ENCODE results near the gene FAM78A. TPM values are rescaled to one million over a fixed set of nuclear protein-coding genes. Genes with fewer than 3 reads are reported as not detected.
A peak's percentile ranks its signal among the peaks of the same experiment; 100 is the strongest.
"Not testable (repeated sequence)": the region's sequence is repeated elsewhere in the genome, so short reads cannot be mapped to it uniquely, and the experiment has no call there.

FAM78A gene
- total and polyA plus RNA-seq, 7 experiments from 2014 or later: 10.5 to 114 (median 66.0) TPM

DNA sequence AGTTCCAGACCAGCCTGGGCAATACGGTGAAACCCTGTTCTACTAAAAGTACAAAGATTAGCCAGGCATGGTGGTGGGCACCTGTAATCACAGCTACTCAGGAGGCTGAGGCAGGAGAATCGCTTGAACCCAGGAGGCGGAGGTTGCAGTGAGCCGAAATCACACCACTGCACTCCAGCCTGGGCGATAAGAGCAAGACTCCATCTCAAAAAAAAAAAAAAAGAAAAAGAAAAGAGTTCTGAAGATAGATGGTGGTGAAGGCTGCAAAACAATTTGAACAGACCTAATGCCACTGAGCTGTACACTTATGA, 13.3 kb downstream of the FAM78A start:
- peak overlapping the region; percentile 68 to 90 (median 82) for H3K4me3 Mint-ChIP-seq
- Histone ChIP-seq H3K4me1 (ENCODE audit: control insufficient read depth in 2 of 2, insufficient read depth in 2 of 2, low read length in 2 of 2) (peaks cover 39 to 75% of the 10 kb centered on the region in 2 donors), H3K27ac (ENCODE audit: low read depth, low read length) (peak overlapping the region; percentile 63), H3K36me3 (ENCODE audit: control insufficient read depth in 2 of 3, insufficient read depth in 3 of 3, low read length in 3 of 3) (peaks cover 10 to 44% (median 23%) of the 10 kb centered on the region in 3 experiments)
- ATAC-seq; H3K4me3 ChIP-seq (ENCODE audit: low read length); H3K9me3 ChIP-seq (ENCODE audit: control insufficient read depth in 2 of 3, low read length in 3 of 3); DNase-seq; H3K9me3 Mint-ChIP-seq; H3K27me3 Mint-ChIP-seq; H3K27me3 ChIP-seq (ENCODE audit: control insufficient read depth in 2 of 2, insufficient read depth in 2 of 2, low read length in 2 of 2): not testable (repeated sequence)
- ChIA-PET POLR2A (interaction anchor here (0.6 to 20.4 kb wide), 5 partner anchors 6 to 135 kb away, joined by 3 to 886 read pairs (median 3); partner anchors contain the start of gene FAM78A), CTCF (interaction anchor here (0.6 kb wide), 1 partner anchor 19 kb away, joined by 3 read pairs; no protein-coding TSS in a partner anchor)
- intact Hi-C loops (cut with micrococcal nuclease): loop anchor here in 1 of 2 donors (10.0 kb wide), 1 partner anchor 1218 kb away; the partner anchor contains the start of gene FNBP1
- peaks cover 52 to 90% (median 64%) of the 10 kb centered on the region in 7 donors for H3K4me1 Mint-ChIP-seq
- H3K36me3 Mint-ChIP-seq: peaks cover 6 to 33% (median 11%) of the 10 kb centered on the region in 5 donors
- peak overlapping the region; percentile 70 to 99 (median 97) for H3K27ac Mint-ChIP-seq

- intact Hi-C loops (cut with micrococcal nuclease): loop anchor here in 1 of 2 donors (10.0 kb wide), 1 partner anchor 1218 kb away; the partner anchor contains the start of gene FNBP1
- Mint-ChIP-seq H3K4me1 (peaks cover 56 to 92% (median 68%) of the 10 kb centered on the region in 7 donors), H3K4me3 (peak overlapping the region; percentile 68 to 90 (median 82)), H3K9me3 (peaks cover 0 to 3% (median 0%) of the 10 kb centered on the region in 11 donors), H3K27ac (peak overlapping the region; percentile 70 to 99 (median 97)), H3K36me3 (peaks cover 6 to 35% (median 11%) of the 10 kb centered on the region in 5 donors), H3K27me3 (no peaks in the 10 kb centered on the region)
- Histone ChIP-seq H3K4me3 (ENCODE audit: low read length) (no peak overlapping the region), H3K4me1 (ENCODE audit: control insufficient read depth in 2 of 2, insufficient read depth in 2 of 2, low read length in 2 of 2) (peaks cover 38 to 78% of the 10 kb centered on the region in 2 donors), H3K27ac (ENCODE audit: low read depth, low read length) (peak overlapping the region; percentile 63), H3K9me3 (ENCODE audit: control insufficient read depth in 2 of 3, low read length in 3 of 3) (no peaks in the 10 kb centered on the region), H3K27me3 (ENCODE audit: control insufficient read depth in 2 of 2, insufficient read depth in 2 of 2, low read length in 2 of 2) (no peaks in the 10 kb centered on the region), H3K36me3 (ENCODE audit: control insufficient read depth in 2 of 3, insufficient read depth in 3 of 3, low read length in 3 of 3) (peaks cover 10 to 44% (median 23%) of the 10 kb centered on the region in 3 experiments)
- POLR2A ChIA-PET: interaction anchor here (0.7 to 20.4 kb wide), 5 partner anchors 7 to 136 kb away, joined by 3 to 886 read pairs (median 5); partner anchors contain the start of gene FAM78A
- CTCF ChIA-PET: interaction anchor here (0.6 to 0.7 kb wide), 2 partner anchors 19 to 110 kb away, joined by 3 read pairs; no protein-coding TSS in a partner anchor
- DNase-seq (peak in 1 of 9 donors; percentile 25), ATAC-seq (no peak)
Measured at GRCh38 chr9:131262327-131263032, 13.8 kb downstream of the FAM78A start.

GRCh38 chr9:131260751-131261452, 15.4 kb downstream of the FAM78A start:
- ChIA-PET CTCF (interaction anchor here (0.9 kb wide), 1 partner anchor 83 kb away, joined by 3 read pairs; no protein-coding TSS in a partner anchor), POLR2A (interaction anchor here (0.6 to 20.4 kb wide), 4 partner anchors 5 to 117 kb away, joined by 3 to 886 read pairs (median 444); partner anchors contain the start of gene FAM78A)
- Mint-ChIP-seq H3K9me3 (peaks cover 0 to 6% (median 0%) of the 10 kb centered on the region in 11 donors), H3K27me3 (no peaks in the 10 kb centered on the region), H3K36me3 (peaks cover 6 to 29% (median 6%) of the 10 kb centered on the region in 5 donors), H3K4me3 (peak overlapping the region in 2 of 10 donors; percentile 2 to 47), H3K27ac (peak overlapping the region; percentile 15 to 98 (median 73)), H3K4me1 (peaks cover 52 to 92% (median 63%) of the 10 kb centered on the region in 7 donors)
- H3K4me1 ChIP-seq (ENCODE audit: control insufficient read depth in 2 of 2, insufficient read depth in 2 of 2, low read length in 2 of 2): peaks cover 36 to 76% of the 10 kb centered on the region in 2 donors
- no peaks in the 10 kb centered on the region for H3K9me3 ChIP-seq (ENCODE audit: control insufficient read depth in 2 of 3, low read length in 3 of 3)
- H3K27me3 ChIP-seq (ENCODE audit: control insufficient read depth in 2 of 2, insufficient read depth in 2 of 2, low read length in 2 of 2): no peaks in the 10 kb centered on the region
- ATAC-seq: no peak
- H3K4me3 ChIP-seq (ENCODE audit: low read length): no peak overlapping the region
- H3K27ac ChIP-seq (ENCODE audit: low read depth, low read length): peak overlapping the region; percentile 63
- peaks cover 10 to 44% (median 23%) of the 10 kb centered on the region in 3 experiments for H3K36me3 ChIP-seq (ENCODE audit: control insufficient read depth in 2 of 3, insufficient read depth in 3 of 3, low read length in 3 of 3)
- intact Hi-C loops (cut with micrococcal nuclease): loop anchor here in 1 of 2 donors (10.0 kb wide), 1 partner anchor 1216 kb away; the partner anchor contains the start of gene FNBP1
- no peak for DNase-seq

GRCh38 chr9:131259916-131260597, 16.3 kb downstream of the FAM78A start:
- Histone ChIP-seq H3K4me1 (ENCODE audit: control insufficient read depth in 2 of 2, insufficient read depth in 2 of 2, low read length in 2 of 2) (peaks cover 36 to 76% of the 10 kb centered on the region in 2 donors), H3K9me3 (ENCODE audit: control insufficient read depth in 2 of 3, low read length in 3 of 3) (no peaks in the 10 kb centered on the region), H3K27ac (ENCODE audit: low read depth, low read length) (peak overlapping the region; percentile 63), H3K27me3 (ENCODE audit: control insufficient read depth in 2 of 2, insufficient read depth in 2 of 2, low read length in 2 of 2) (no peaks in the 10 kb centered on the region), H3K36me3 (ENCODE audit: control insufficient read depth in 2 of 3, insufficient read depth in 3 of 3, low read length in 3 of 3) (peaks cover 10 to 44% (median 23%) of the 10 kb centered on the region in 3 experiments), H3K4me3 (ENCODE audit: low read length) (no peak overlapping the region)
- peaks cover 6 to 28% (median 6%) of the 10 kb centered on the region in 5 donors for H3K36me3 Mint-ChIP-seq
- ChIA-PET POLR2A (interaction anchor here (0.6 to 20.4 kb wide), 2 partner anchors 9 to 116 kb away, joined by 3 to 886 read pairs; partner anchors contain the start of gene FAM78A), CTCF (no interaction called here)
- H3K4me3 Mint-ChIP-seq: peak overlapping the region in 5 of 10 donors; percentile 2 to 59 (median 13)
- intact Hi-C loops (cut with micrococcal nuclease): loop anchor here in 1 of 2 donors (5.0 to 10.0 kb wide), 3 partner anchors 242 to 1215 kb away; partner anchors contain the start of genes FNBP1 and POMT1
- peak overlapping the region; percentile 36 to 98 (median 72) for H3K27ac Mint-ChIP-seq
- peaks cover 0 to 6% (median 0%) of the 10 kb centered on the region in 11 donors for H3K9me3 Mint-ChIP-seq
- ATAC-seq (no peak), DNase-seq (no peak)
- no peaks in the 10 kb centered on the region for H3K27me3 Mint-ChIP-seq
- peaks cover 46 to 90% (median 63%) of the 10 kb centered on the region in 7 donors for H3K4me1 Mint-ChIP-seq

- ATAC-seq (no peak), DNase-seq (no peak)
- no peak overlapping the region for H3K4me3 Mint-ChIP-seq
- Histone ChIP-seq H3K27me3 (ENCODE audit: control insufficient read depth in 2 of 2, insufficient read depth in 2 of 2, low read length in 2 of 2) (no peaks in the 10 kb centered on the region), H3K9me3 (ENCODE audit: control insufficient read depth in 2 of 3, low read length in 3 of 3) (no peaks in the 10 kb centered on the region), H3K36me3 (ENCODE audit: control insufficient read depth in 2 of 3, insufficient read depth in 3 of 3, low read length in 3 of 3) (peaks cover 10 to 44% (median 23%) of the 10 kb centered on the region in 3 experiments), H3K4me3 (ENCODE audit: low read length) (no peak overlapping the region), H3K27ac (ENCODE audit: low read depth, low read length) (peak overlapping the region; percentile 63), H3K4me1 (ENCODE audit: control insufficient read depth in 2 of 2, insufficient read depth in 2 of 2, low read length in 2 of 2) (peaks cover 41 to 76% of the 10 kb centered on the region in 2 donors)
- ChIA-PET CTCF (interaction anchor here (1.1 kb wide), 1 partner anchor 14 kb away, joined by 3 read pairs; no protein-coding TSS in a partner anchor), POLR2A (interaction anchor here (1.3 to 20.4 kb wide), 2 partner anchors 10 to 19 kb away, joined by 3 to 886 read pairs; partner anchors contain the start of gene FAM78A)
- H3K36me3 Mint-ChIP-seq: peaks cover 6 to 24% (median 6%) of the 10 kb centered on the region in 5 donors
- H3K4me1 Mint-ChIP-seq: peaks cover 40 to 90% (median 62%) of the 10 kb centered on the region in 7 donors
- H3K9me3 Mint-ChIP-seq: peaks cover 0 to 6% (median 0%) of the 10 kb centered on the region in 11 donors
- no peaks in the 10 kb centered on the region for H3K27me3 Mint-ChIP-seq
- intact Hi-C loops (cut with micrococcal nuclease): loop anchor here in 1 of 2 donors (5.0 to 10.0 kb wide), 2 partner anchors 243 to 475 kb away; partner anchors contain the start of gene POMT1
- H3K27ac Mint-ChIP-seq: peak overlapping the region in 8 of 9 donors; percentile 36 to 98 (median 68)
Measured at GRCh38 chr9:131259432-131259898, 16.8 kb downstream of the FAM78A start.

Measured in naive thymus-derived CD4-positive, alpha-beta T cell (primary cell).